Motor neuron (in vitro differentiated cells): Measurements from ENCODE around the gene MRC2. TPM values are rescaled to one million over a fixed set of nuclear protein-coding genes. Genes with fewer than 3 reads are reported as not detected.

Experiments used
- ATAC-seq, 8 experiments: fragments of 200-7000 bp; cut with Tn5 transposase; replicated peaks in 6 of 8; 2 replicates each; pipeline ENCODE4 v1.8.0; 2021; ENCODE audit warnings: mild to moderate bottlenecking in 8 of 8, moderate library complexity in 8 of 8
- H3K27ac ChIP-seq, 2 donors: fragments of 250-450 bp; sonication (Bioruptor Pico); 2 replicates each; pipeline ENCODE4 v1.9.0; 2021; ENCODE audit warnings: antibody characterized with exemption in 2 of 2, mild to moderate bottlenecking in 2 of 2, moderate library complexity in 1 of 2
- H3K4me1 ChIP-seq, 2 donors: fragments of 250-450 bp; sonication (Bioruptor Pico); replicated peaks in 1 of 2; 2 replicates each; pipeline ENCODE4 v1.6.1; 2021; ENCODE audit warnings: antibody characterized with exemption in 2 of 2, mild to moderate bottlenecking in 2 of 2, moderate library complexity in 1 of 2
- H3K4me3 ChIP-seq, 5 donors: fragments of 250-450 bp; sonication (Bioruptor Pico); 2 replicates each; pipeline ENCODE4 v1.9.0; 2021; ENCODE audit warnings: antibody characterized with exemption in 5 of 5, mild to moderate bottlenecking in 5 of 5, moderate library complexity in 4 of 5
- WGBS, 10 experiments: fragments of 450-650 bp; shearing (Covaris generic); methylation state at CpG; one replicate each; pipeline ENCODE4 v1.0.0; 2022; 5-methylcytosine and 5-hydroxymethylcytosine counted together
- in situ Hi-C, 9 experiments: fragments of 400-800 bp; cut with MboI; loops; one replicate each; pipeline ENCODE4 v1.15.0; 2021; ENCODE audit warnings: low sequenced_read_pairs in 9 of 9, low pct_unique_long_range_greater_than_20kb in 2 of 9; ENCODE audit not compliant: unreplicated experiment in 9 of 9
- total RNA-seq, 8 experiments: library from RNA; unstranded; fragments of 300-600 nt; gene quantifications; 2 replicates each; pipeline versions ENCODE4 v1.2.3 to v1.2.4, GENCODE V29; 2022

The MRC2 gene
- total RNA-seq, 8 experiments from 2014 or later: 6.9 to 207 (median 33.6) TPM

GRCh38 chr17:62663304-62663703, 35.8 kb downstream of the MRC2 start:
- Histone ChIP-seq H3K4me3 (no peak overlapping the region), H3K4me1 (peaks cover 0 to 4% of the 10 kb centered on the region in 2 donors), H3K27ac (no peak overlapping the region)
- in situ Hi-C loops: no loop called here
- 77 to 100% (median 87%) methylated on average over 2 to 6 of the region's 6 CpGs for WGBS, 10 experiments
- no peak for ATAC-seq

- no peak for ATAC-seq
- no peak overlapping the region for H3K27ac ChIP-seq
- in situ Hi-C loops: no loop called here
- 60 to 100% (median 100%) methylated on average over 1 to 2 of the region's 25 CpGs; no CpG with 5 or more reads in 7 of the 10 experiments for WGBS, 10 experiments
- H3K4me3 ChIP-seq: no peak overlapping the region
- peaks cover 0 to 7% of the 10 kb centered on the region in 2 donors for H3K4me1 ChIP-seq
Measured at GRCh38 chr17:62664336-62665120, 37.1 kb downstream of the MRC2 start.

GRCh38 chr17:62665599-62665998, 38.1 kb downstream of the MRC2 start:
- no peak overlapping the region for H3K27ac ChIP-seq
- peaks cover 0 to 7% of the 10 kb centered on the region in 2 donors for H3K4me1 ChIP-seq
- in situ Hi-C loops: no loop called here
- H3K4me3 ChIP-seq: no peak overlapping the region
- 83 to 100% (median 100%) methylated on average over 1 to 2 of the region's 3 CpGs; no CpG with 5 or more reads in 5 of the 10 experiments for WGBS, 10 experiments
- no peak for ATAC-seq

- Histone ChIP-seq H3K27ac (no peak overlapping the region), H3K4me3 (no peak overlapping the region), H3K4me1 (peaks cover 0 to 7% of the 10 kb centered on the region in 2 donors)
- no peak for ATAC-seq
- WGBS, 10 experiments: 73 to 100% (median 85%) methylated on average over 1 to 3 of the region's 30 CpGs; no CpG with 5 or more reads in 6 of the 10 experiments
- in situ Hi-C loops: no loop called here
Measured at GRCh38 chr17:62666061-62666800, 38.8 kb downstream of the MRC2 start.

- ATAC-seq: no peak
- Histone ChIP-seq H3K4me3 (no peak overlapping the region), H3K27ac (no peak overlapping the region), H3K4me1 (peaks cover 0 to 7% of the 10 kb centered on the region in 2 donors)
- WGBS, 10 experiments: 100% methylated on average over 2 to 4 of the region's 40 CpGs; no CpG with 5 or more reads in 8 of the 10 experiments
- in situ Hi-C loops: no loop called here
Measured at GRCh38 chr17:62666801-62667591, 39.5 kb downstream of the MRC2 start.

- 60 to 100% (median 76%) methylated on average over 2 to 8 of the region's 10 CpGs for WGBS, 10 experiments
- in situ Hi-C loops: no loop called here
Measured at GRCh38 chr17:62668091-62668804, 40.8 kb downstream of the MRC2 start.

GRCh38 chr17:62670202-62670821, 42.8 kb downstream of the MRC2 start:
- Histone ChIP-seq H3K4me1 (peaks cover 13 to 24% of the 10 kb centered on the region in 2 donors), H3K27ac (no peak overlapping the region), H3K4me3 (no peak overlapping the region)
- WGBS, 10 experiments: 66 to 94% (median 80%) methylated on average over 2 to 8 of the region's 24 CpGs; no CpG with 5 or more reads in 4 of the 10 experiments
- no peak for ATAC-seq
- in situ Hi-C loops: no loop called here

More at GRCh38 chr17:62668091-62668804, 40.8 kb downstream of the MRC2 start:
- Histone ChIP-seq H3K4me1 (peaks cover 0 to 7% of the 10 kb centered on the region in 2 donors), H3K27ac (no peak overlapping the region), H3K4me3 (no peak overlapping the region)
- ATAC-seq: peak; percentile 38 to 99 (median 72)

GRCh38 chr17:62671553-62671952, 44.1 kb downstream of the MRC2 start:
- in situ Hi-C loops: no loop called here
- ATAC-seq: no peak
- WGBS, 10 experiments: 68 to 80% methylated on average over 1 to 5 of the region's 14 CpGs; no CpG with 5 or more reads in 8 of the 10 experiments
- H3K4me3 ChIP-seq: no peak overlapping the region
- H3K4me1 ChIP-seq: peaks cover 18 to 28% of the 10 kb centered on the region in 2 donors
- H3K27ac ChIP-seq: no peak overlapping the region

GRCh38 chr17:62672957-62673356, 45.5 kb downstream of the MRC2 start:
- in situ Hi-C loops: no loop called here
- WGBS, 10 experiments: 91 to 100% (median 96%) methylated on average over 1 to 4 of the region's 4 CpGs; no CpG with 5 or more reads in 6 of the 10 experiments
- ATAC-seq: no peak
- Histone ChIP-seq H3K27ac (no peak overlapping the region), H3K4me3 (no peak overlapping the region), H3K4me1 (peaks cover 18 to 27% of the 10 kb centered on the region in 2 donors)

GRCh38 chr17:62673614-62674362, 46.3 kb downstream of the MRC2 start:
- 42 to 93% (median 70%) methylated on average over 2 to 8 of the region's 20 CpGs; no CpG with 5 or more reads in 3 of the 10 experiments for WGBS, 10 experiments
- ATAC-seq: peak in 1 of 8 experiments; percentile 13
- no peak overlapping the region for H3K4me3 ChIP-seq
- in situ Hi-C loops: no loop called here
- peaks cover 18 to 22% of the 10 kb centered on the region in 2 donors for H3K4me1 ChIP-seq
- H3K27ac ChIP-seq: no peak overlapping the region

- Histone ChIP-seq H3K4me1 (peaks cover 18 to 22% of the 10 kb centered on the region in 2 donors), H3K27ac (peak overlapping the region; percentile 56 to 73), H3K4me3 (no peak overlapping the region)
- in situ Hi-C loops: no loop called here
- WGBS, 10 experiments: no CpG with 5 or more reads among the region's 6 CpGs
- ATAC-seq: peak in 1 of 8 experiments; percentile 17
Measured at GRCh38 chr17:62674363-62674739, 46.9 kb downstream of the MRC2 start.
